GM19099 (cell line): ENCODE measurements around the gene RBPMS2.

Experiments
- POLR2A ChIP-seq: IDR thresholded peaks from 3 replicates; pipeline ENCODE4 v1.6.1; 2011; ENCODE audit warnings: low read depth; ENCODE audit not compliant: insufficient read length; ENCODE audit errors: extremely low read depth

Gene RBPMS2

GRCh38 chr15:64792282-64792681, 16.9 kb upstream of the RBPMS2 start:
- TF ChIP-seq POLR2A, result no peak

- TF ChIP-seq POLR2A, result no peak
These were observed 16.0 kb upstream of the RBPMS2 start for GRCh38 chr15:64791401-64791800.

DNA sequence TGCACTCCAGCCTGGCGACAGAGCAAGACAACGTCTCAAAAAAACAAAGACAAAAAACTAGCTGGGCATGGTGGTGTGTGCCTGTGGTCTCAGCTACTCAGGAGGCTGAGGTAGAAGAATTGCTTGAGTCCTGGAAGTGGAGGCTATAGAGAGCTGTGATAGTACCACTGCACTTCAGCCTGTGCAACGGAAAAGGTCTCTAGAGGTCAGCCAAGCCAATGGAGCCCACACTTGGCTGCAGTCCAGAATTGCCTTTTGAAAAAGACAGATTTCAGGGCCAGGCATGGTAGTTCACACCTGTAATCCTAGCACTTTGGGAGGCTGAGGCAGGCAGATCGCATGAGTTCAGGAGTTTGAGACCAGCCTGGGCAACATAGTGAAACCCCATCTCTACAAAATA, 8.4 kb upstream of the RBPMS2 start:
- no peak for TF ChIP-seq POLR2A

GRCh38 chr15:64782751-64783150, 7.4 kb upstream of the RBPMS2 start:
- no peak for TF ChIP-seq POLR2A

GRCh38 chr15:64781299-64781698, 5.9 kb upstream of the RBPMS2 start:
- TF ChIP-seq POLR2A, result no peak

DNA sequence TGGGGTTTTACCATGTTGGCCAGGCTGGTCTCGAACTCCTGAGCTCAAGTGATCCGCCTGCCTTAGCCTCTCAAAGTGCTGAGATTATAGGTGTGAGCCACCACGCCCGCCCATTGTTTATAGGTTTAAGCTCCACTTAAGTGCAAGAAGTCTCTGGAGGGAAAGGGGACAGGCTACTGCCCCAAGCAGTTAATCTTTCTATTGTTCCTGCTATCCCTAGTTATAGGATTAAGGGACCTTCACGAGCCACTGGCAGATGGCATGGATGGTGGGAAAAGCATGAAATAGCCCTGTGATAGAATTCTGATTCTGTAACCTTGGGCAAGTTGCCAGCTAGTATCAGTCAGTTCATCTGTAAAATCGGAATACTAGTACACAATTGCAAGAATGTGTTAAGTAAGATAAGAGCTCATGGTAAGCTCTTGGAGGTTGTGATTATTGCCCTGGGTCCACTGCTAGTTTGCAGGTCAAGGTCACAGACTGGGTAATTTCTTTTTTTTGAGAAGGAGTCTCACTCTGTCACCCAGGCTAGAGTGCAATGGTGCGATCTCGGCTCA, 5.3 kb upstream of the RBPMS2 start:
- TF ChIP-seq POLR2A, result no peak

- no peak for TF ChIP-seq POLR2A
These were observed 4.2 kb upstream of the RBPMS2 start for GRCh38 chr15:64779630-64780029.

DNA sequence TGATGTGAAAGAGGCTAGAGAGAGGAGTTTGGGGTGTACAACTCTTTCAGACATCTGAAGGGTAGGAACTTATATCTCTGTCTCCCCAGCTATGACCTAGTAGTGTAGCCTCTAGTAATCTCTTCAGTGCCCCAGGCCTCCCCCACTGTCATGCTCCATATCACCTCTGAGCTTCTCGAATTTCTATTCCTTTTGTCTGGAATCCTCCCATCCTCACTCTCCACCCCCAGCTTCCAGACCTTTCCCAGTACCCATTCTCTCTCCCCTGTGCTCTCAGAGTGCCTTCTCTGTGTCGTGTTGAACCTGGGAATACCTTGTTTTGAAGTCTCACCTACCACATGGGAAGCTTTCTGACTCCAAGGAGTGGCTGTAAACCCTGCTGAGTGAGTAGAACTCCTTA, 3.6 kb upstream of the RBPMS2 start:
- TF ChIP-seq POLR2A, result no peak

- TF ChIP-seq POLR2A, result no peak
These were observed 1.0 kb upstream of the RBPMS2 start for GRCh38 chr15:64776402-64776786.

- TF ChIP-seq POLR2A, result no peak
These were observed 528 bp downstream of the RBPMS2 start for GRCh38 chr15:64774629-64775493.

GRCh38 chr15:64774037-64774628, 1.3 kb downstream of the RBPMS2 start:
- no peak for TF ChIP-seq POLR2A

DNA sequence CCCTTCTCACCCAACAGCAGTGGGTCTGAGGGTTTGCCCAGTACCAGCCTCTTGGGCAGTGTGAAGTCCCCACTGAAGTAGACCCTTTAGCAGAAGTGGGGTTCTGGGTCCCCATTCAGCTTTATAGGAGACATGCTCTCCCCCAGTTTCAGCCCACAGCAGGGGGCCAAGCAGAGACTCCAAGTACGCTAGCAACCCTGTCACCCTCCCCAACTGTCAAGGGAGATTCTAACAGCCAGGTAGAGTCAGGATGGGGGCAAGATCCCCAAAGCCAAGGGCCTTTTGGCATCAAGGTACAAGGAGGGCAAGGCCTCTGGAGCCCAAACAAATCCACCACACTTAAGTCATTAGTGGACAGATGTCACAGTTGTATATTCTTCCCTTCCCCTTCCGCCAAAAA, 1.8 kb downstream of the RBPMS2 start:
- TF ChIP-seq POLR2A, result no peak

DNA sequence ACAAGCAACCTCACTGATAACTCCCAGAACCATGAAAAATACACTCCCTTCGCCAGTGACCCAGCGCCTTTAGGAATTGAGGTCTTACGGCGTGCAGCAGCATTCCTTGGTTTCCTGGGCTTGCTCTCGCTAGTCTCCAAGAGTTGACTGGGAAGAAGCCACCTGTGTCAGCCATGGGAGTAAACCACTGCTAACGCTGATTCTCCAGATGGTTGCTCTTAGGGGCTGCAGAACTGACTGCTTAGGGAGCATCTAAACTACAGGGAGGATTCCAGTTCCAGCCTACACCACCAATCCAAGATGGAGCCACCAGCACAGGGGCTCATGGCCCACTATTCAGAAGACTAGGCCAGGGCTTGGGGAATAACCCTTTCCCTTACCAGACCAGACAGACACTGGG, 2.4 kb downstream of the RBPMS2 start:
- no peak for TF ChIP-seq POLR2A

DNA sequence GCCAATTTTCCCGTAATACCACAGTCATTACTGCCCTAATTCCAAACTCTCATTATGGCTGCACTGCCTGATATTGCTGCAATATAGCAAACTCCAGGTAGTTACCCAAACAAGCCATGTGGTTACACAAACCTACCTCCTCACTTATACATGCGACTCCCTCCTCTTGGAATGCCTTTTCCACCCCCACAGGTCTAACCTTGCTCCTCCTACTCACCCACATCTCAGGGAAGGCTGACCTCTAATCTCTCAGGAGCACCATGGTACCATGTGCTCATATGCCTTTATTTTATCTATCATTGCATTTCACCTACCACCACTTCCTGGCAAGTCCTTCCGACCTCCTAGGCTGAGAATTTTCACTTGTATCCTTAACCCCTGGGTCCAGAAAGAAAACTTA, 2.9 kb downstream of the RBPMS2 start:
- TF ChIP-seq POLR2A, result no peak

- TF ChIP-seq POLR2A, result no peak
These were observed 4.8 kb downstream of the RBPMS2 start for GRCh38 chr15:64770626-64771025.

DNA sequence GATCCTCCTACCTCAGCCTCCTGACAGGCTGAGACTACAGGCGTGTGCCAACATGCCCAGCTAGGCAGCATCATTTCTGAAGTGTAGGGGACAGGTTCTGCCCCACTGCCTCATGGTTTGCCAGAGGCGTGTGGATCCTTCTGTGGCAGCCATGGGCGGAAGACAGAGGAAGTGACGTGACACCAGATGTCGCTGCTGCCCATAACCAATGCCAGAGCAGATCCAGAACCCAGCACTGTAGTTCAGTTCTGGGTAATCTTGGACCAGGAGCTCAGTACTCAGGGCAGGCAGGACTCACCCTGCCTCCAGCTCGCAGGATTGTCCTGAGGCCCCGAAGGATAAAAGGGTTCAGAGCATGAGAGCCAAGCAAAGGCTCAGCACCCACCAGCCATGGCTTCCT, 8.2 kb downstream of the RBPMS2 start:
- TF ChIP-seq POLR2A, result no peak
